HG02870 (cell line): ENCODE data around the gene CMC2.

Experiments
- ATAC-seq: cut with Tn5 transposase; IDR thresholded peaks from one replicate; pipeline ENCODE4 v1.9.1; 2021; ENCODE audit warnings: mild to moderate bottlenecking, moderate library complexity; ENCODE audit not compliant: unreplicated experiment

Gene CMC2

DNA sequence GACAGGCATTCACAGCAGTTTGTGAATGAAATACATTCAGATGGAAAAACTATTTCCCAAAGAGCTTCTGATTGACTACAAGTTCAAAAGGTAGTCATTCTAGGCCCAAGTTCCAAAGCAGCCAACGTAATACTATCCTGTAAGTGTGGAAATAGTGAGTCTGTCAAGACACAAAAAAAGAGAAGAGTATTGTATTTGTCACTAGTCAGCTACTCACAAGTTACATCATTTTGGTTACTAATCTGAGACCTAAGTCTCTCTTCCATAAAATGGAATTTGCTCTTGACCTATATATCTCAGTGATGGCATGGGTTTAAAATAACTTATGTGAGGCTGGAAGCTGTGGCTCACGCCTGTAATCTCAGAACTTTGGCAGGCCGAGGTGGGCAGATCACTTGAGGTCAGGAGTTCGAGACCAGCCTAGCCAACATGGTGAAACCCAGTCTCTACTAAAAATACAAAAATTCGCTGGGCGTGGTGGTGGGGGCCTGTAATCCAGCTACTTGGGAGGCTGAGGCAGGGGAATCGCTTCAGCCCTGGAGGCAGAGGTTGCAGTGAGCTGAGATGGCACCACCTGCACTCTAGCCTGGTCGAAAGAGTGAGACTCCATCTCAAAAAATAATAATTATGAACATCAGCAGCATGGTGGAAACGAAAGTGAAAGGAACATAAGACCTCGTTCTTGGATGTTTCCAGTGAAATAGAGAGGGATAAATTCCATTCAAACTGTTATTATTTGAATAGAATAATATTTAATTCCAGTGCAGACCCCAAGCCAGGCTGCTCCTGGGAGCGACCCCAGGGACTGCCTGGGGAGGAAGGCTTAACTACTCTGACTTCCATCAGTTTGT, 2.9 kb downstream of the CMC2 start:
- ATAC-seq: no peak

- no peak for ATAC-seq
These were observed 3.6 kb downstream of the CMC2 start for GRCh38 chr16:81003064-81003463.

DNA sequence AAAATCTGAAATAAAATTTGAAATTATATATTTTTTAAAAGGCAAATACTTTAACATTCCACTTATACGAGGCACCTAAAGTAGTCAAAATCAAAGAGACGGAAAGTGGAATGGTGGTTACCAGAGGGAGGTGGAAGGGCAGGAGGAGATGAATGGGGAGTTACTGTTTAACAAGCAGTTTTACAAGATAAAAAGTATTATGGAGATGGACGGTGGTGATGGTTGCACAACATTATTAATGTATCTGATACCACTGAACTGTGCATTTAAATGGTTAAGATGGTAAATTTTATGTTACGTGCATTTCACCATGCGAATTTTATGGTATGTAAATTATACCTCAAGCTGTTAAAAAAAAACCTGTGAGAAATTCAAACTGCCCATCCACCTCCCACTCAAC, 5.4 kb downstream of the CMC2 start:
- ATAC-seq: no peak

- no peak for ATAC-seq
These were observed 5.8 kb downstream of the CMC2 start for GRCh38 chr16:81000873-81001272.

- no peak for ATAC-seq
These were observed 8.6 kb downstream of the CMC2 start for GRCh38 chr16:80997964-80998620.

DNA sequence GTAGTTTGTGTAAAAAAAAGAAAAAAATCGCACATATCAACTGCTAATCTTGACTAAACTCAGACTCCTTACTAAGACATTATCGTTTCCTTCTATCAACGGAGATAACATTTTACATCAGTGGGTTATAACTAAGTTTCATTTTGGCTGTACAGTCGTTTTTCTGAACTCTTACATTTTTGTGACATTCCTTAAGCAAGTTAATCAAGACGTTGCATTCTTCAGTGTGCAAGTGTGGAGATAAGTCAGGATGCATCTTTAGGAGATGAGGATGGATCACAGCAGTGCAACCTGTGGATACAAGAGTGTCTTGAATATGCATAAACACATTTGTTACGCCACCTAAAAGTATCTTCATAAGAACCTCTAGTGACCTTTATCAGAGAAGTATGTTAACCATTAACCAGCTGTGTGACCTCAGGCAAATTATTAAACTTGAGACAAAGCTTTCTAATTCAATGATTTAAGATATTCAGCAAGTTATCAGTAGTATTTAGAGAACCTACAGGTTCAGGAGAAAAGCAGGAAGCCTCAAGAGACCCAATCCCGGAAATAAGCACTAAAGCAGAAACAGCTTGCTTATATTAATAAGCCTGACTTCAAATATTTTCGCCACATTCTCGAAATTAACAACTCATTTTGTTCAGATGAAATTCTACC, 9.4 kb downstream of the CMC2 start:
- no peak for ATAC-seq

- no peak for ATAC-seq
These were observed 10.0 kb downstream of the CMC2 start for GRCh38 chr16:80996688-80997138.

DNA sequence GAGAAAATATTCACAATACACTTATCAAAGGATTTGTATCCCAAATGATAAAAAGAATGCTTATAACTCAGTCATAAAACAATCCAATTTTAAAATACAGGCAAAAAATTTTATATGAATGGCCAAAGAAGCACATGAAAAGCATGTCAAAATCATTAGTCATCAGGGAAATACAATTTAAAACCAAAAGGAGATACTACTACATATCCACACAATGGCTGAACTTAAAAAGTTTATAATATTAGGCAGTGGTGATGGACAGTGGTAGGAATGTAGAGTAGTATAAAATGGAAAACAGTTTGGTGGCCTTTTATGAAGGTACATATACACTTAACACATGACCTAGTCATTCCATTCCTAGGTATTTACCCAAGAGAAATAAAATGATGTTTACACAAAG, 12.2 kb downstream of the CMC2 start:
- no peak for ATAC-seq

- no peak for ATAC-seq
These were observed 12.9 kb downstream of the CMC2 start for GRCh38 chr16:80993834-80994233.

DNA sequence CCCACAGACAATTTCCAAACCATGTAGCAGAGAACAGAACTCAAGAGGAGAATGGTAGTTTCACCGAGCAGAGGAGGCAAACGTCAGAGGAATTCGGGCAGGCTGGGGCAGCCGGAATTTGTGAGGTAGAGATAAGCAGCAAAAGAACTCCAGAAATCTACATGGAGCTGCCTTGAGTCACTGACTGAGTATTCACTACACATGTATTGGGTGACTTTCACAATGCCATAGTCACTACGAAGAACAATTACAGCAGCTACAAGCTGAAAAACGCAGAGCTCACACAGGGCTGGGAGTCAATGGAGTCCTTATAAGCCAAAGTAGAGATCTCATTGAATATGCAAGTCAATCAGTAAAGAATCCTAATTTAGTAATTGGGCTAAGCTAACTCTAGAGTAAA, 13.4 kb downstream of the CMC2 start:
- ATAC-seq: no peak

DNA sequence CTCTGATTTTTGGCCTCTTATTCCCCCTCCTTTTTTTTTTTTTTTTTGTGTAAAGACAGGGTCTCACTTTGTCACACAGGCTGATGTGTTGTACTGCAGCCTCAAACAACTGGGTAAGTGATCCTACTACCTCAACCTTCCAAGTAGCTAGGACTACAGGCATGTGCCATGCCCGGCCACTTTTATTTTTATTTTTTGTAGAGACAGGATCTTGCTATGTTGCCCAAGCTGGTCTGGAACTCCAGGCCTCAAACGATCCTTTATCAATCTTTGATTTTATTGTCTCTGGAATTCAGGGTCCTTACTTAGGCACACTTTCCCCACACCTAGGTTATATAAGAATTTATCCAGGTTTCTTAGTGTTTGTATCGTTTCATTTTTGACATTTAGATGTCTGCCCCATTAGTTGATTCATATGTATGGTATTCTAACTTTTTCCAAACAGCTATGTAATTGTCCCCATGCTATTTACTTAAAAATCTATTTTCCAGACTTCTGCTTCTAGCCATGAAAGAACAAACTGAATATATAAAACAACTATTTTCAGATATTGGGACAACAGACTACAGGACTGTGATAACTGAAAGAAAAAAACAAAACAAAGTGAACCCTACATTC, 13.9 kb downstream of the CMC2 start:
- ATAC-seq: no peak

DNA sequence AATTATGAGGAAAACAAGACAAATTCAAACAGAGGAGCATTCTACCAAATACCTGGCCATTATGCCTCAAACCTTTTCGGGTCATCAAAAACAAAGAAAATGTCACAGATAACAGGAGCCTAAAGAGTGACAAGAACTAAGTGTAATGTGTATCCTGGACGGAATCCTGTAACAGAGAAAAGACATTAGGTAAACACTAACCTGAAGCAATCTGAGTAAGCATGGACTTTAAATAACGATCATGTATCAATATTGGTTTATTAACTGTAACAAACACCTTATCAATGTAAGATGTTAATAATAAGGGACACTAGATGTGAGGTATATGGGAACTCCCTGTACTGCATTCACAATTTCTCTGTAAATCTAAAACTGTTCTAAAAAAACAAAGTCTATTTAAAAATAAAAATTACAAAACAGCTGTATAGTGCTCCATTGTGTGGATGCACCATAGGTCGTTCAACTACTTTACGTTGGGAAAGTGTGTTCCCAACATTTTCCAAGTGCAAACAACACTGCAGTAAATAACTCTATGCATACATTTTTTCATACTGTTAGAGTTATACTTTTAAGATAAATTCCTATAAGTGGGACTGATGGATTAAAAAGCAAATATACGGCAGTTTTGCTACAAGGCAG, 14.8 kb downstream of the CMC2 start:
- ATAC-seq: no peak

DNA sequence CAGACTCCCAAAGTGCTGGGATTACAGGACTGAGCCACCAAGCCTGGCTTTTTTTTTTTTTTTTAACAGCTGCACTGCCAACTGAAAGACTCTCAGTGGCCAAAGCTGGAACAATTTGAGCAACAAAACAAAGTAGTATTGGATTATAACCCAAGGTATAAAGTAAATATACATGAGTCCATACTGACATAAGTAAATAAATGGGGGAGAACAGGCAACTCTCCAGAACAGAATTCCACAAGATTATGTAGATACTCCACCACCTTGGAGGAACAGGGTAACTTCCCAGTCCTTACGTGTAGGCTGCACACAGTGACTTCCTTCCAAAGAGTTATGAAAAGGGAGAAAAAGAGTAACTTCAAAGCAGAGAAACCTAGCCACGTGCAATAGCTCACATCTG, 15.7 kb downstream of the CMC2 start:
- no peak for ATAC-seq

DNA sequence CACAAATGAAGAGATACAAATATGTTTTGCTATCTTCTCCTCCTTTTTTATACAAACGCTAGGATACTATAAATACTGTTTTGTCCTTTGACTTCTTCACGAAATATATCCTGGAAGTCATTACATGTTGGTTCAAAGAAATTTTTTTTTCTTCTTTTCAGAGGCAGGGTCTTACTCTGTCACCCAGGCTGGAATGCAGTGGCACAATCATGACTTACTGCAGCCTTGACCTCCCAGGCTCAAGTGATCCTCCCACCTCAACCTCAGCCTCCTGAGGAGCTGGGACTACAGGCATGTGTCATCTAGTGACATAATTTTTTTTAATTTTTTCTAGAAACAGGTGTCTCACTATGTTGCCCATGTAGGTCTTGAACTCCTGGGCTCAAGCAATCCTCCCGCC, 16.1 kb downstream of the CMC2 start:
- no peak for ATAC-seq

- ATAC-seq: no peak
These were observed 16.9 kb downstream of the CMC2 start for GRCh38 chr16:80989801-80990200.

- no peak for ATAC-seq
These were observed 17.9 kb downstream of the CMC2 start for GRCh38 chr16:80988756-80989155.

DNA sequence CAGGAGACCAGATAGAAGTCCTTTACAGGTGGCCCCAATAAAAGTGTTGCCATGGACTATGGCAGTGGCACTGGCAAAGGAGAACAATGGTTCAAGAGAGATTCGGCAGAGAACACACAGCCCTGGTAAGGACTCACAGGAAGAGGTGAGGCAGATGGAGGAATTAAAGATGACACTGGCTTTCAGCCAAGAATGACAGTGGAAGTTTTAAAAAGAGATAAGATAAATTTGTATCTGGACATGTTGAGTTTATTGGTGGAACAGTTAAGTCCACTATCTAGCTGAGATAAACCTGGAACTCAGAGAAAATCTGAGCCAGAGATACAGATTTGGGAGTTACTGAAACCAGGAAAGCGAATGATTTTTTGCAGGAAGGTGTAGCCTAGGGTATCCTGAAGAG, 20.1 kb downstream of the CMC2 start:
- ATAC-seq: no peak

DNA sequence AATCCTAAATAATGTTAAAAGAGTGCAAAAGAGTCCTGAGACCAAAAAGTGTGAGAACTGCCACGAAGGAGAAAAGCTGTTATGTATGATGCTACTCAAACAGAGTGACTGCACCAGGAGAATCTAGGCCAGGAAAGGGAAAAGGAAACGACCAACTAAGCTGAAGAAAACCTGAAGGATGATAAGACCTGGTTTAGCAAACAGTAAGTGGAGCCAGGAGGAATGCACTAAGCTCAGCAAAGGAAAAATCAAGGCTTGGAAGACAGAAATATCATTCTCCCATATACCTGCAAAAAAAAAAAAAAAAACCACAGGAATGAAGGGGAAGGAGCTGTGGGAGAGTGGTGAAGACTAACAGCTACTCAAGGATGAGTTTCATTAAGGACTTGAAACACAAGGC, 21.1 kb downstream of the CMC2 start:
- ATAC-seq: no peak

- no peak for ATAC-seq
These were observed 22.4 kb downstream of the CMC2 start for GRCh38 chr16:80984124-80984892.

DNA sequence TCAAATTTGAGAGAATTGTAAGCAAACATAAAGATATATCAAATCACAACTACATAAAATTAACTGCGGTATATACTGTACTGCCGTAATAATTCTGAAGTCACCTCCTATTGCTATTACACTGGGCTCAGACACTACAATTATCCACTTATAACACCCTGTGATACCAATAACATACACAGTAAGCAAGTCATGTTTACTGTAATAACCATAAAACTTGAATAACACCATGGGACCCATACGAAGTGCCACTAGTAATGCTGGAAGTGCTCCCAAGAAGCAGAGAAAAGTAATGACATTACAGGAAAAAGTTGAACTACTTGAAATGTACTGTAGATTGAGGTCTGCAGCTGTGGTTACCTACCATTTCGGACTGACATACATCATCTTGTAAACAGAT, 24.0 kb downstream of the CMC2 start:
- ATAC-seq: no peak
